Measurements from ENCODE around the gene USF1.
A peak's percentile ranks its signal among the peaks of the same experiment; 100 is the strongest.

Gene USF1

DNA sequence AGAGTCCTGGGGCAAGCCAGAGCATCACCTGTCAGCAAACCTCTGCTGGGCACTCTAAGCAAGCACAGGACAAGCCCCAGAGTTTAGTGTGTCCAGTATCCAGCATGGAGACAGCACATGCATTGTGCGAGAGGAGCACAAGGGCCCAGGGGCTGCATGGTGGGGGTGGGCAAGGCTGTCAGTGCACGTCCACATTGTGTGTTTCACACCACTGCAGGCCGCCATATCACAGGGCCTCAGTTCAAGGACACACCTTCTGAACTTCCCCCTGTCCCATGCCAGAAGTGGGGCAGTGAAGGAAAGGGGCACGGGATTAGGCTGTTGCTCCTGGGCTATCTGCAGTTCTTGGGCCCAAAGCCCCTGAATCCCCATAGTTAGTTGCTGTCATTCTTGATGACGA lies 6.2 kb downstream of the USF1 start:
- in situ Hi-C loops (cut with MboI; ENCODE audit: low sequenced_read_pairs, unreplicated experiment) = no loop called here
- TF ChIP-seq, protein P1, sequence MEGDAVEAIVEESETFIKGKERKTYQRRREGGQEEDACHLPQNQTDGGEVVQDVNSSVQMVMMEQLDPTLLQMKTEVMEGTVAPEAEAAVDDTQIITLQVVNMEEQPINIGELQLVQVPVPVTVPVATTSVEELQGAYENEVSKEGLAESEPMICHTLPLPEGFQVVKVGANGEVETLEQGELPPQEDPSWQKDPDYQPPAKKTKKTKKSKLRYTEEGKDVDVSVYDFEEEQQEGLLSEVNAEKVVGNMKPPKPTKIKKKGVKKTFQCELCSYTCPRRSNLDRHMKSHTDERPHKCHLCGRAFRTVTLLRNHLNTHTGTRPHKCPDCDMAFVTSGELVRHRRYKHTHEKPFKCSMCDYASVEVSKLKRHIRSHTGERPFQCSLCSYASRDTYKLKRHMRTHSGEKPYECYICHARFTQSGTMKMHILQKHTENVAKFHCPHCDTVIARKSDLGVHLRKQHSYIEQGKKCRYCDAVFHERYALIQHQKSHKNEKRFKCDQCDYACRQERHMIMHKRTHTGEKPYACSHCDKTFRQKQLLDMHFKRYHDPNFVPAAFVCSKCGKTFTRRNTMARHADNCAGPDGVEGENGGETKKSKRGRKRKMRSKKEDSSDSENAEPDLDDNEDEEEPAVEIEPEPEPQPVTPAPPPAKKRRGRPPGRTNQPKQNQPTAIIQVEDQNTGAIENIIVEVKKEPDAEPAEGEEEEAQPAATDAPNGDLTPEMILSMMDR (IDR thresholded peaks at IDR 0.05; ENCODE audit: borderline replicate concordance, control extremely low read depth, extremely low read depth, insufficient read depth, missing control alignments) = no peak
- no peak for DNase-seq (ENCODE audit: low spot score)

DNA sequence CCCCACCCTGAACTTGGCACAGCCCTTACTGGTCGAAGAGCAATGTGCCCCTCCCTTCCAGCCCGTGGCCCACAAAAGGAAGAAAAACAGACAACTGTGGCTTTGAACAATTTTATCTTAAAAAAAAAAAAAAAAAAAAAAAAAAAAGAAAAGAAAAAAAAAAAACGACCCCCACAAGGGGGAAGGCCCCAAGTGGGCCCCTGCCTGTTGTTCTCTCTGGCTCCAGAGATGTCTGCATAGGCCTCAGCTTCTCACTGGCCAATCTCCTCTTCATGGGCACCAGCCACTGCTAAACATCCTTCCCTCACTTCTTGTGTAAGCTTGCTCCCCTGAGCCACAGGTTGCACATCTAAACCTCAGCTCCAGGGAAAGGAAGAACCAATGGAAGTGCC lies 6.6 kb downstream of the USF1 start:
- in situ Hi-C loops (cut with MboI; ENCODE audit: low sequenced_read_pairs, unreplicated experiment) = no loop called here
- DNase-seq (ENCODE audit: low spot score) = no peak
- TF ChIP-seq, protein P1 (IDR thresholded peaks at IDR 0.05; ENCODE audit: borderline replicate concordance, control extremely low read depth, extremely low read depth, insufficient read depth, missing control alignments) = no peak

DNA sequence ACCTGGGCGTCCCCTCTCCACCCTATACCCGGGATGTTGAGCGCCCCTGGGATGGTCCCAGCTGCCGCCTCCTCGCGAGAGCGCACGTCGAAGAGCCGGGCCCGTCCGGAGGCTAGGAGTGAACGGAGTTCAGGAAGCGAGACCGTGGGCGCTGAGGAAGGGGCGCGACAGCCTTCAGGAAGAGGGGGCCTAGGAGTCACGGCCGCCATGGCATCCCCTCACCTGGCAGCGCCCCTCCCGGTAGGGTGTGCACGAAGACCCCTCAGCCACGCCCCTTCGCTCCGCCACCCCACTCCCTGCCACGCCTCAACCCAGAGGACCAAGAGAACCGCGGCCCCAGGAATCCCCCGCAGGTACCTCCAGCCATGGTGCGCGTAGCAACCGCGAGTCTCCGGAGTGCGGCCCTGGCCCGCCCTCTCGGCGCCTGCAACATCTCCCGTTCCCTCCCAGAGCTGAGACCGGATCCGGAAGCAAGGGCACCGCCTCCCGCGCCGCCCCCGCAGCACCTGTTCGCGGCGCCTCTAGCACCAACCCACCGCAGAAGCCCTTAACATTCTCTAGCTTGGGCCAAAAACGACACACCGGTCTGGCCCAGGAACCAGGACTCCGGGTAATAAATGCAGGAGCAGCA lies 7.1 kb downstream of the USF1 start, which contains the start of gene TSTD1:
Gene TSTD1, minus strand, starts transcription at position 442 of the 631 bp plus-strand sequence. Its CDS starts 75 bp downstream, at position 367.
- in situ Hi-C loops (cut with MboI; ENCODE audit: low sequenced_read_pairs, unreplicated experiment) = no loop called here
- DNase-seq (ENCODE audit: low spot score) = peak; percentile 94
- TF ChIP-seq, protein P1 (IDR thresholded peaks at IDR 0.05; ENCODE audit: borderline replicate concordance, control extremely low read depth, extremely low read depth, insufficient read depth, missing control alignments) = no peak

DNA sequence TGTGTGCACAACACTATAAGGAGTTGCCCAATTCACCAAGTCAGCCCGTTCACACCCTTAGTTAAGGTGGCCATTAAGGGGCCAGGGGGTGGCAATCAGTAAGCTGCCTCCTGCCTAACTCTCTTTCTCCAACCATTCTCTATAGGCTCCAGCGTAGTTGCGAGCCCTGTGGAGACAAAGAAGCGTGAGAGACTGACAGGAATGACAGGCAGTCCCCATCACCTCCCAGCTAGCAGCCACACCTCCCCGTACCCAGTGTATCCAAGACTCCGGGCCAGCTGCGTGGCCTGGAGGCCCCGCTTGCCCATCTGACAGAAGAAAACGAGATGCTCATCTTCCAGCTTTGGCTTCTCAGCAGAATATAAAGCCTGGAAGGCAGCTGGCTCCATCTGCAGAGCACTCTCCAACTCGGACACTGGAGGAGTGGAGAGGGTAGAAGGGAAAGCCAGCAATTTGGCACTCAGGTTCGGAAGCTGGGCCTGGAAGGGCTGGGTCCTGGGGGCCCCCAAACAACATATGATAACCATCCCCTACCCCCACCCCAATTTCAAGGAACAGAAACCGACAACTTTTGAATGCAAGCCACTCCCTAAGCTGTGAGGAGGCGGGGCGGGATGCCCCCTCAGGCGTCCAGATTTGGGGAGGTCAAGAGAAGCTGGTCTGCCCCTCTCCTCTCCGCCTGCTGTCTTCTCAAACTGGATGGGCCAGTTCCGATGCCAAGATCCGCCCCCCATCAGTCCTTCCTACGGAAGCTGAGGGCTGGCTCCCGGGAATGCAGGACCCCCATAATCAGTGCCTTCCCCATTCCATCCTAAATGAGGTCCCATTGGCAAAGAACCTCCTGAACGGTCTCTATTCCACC lies 7.9 kb downstream of the USF1 start:
- in situ Hi-C loops (cut with MboI; ENCODE audit: low sequenced_read_pairs, unreplicated experiment) = no loop called here
- TF ChIP-seq, protein P1 (IDR thresholded peaks at IDR 0.05; ENCODE audit: borderline replicate concordance, control extremely low read depth, extremely low read depth, insufficient read depth, missing control alignments) = no peak
- DNase-seq (ENCODE audit: low spot score) = no peak

DNA sequence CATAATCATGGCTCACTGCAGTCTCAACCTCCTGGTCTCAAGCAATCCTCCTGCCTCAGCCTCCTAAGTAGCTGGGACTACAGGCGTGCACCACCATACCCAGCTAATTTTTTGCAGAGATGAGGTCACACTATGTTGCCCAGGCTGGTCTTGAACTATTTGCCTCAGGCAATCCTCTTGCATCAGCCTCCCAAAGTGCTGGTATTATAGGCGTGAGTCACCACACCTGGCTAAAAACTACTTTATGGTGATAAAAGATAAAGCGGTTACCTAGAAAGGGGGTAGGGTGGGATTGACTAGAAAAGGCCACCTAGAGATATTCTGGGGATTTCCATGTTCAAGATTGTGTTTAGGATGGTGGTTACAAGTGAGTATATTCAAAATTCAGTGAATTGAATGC lies 12.0 kb downstream of the USF1 start:
- TF ChIP-seq, protein P1 (IDR thresholded peaks at IDR 0.05; ENCODE audit: borderline replicate concordance, control extremely low read depth, extremely low read depth, insufficient read depth, missing control alignments) = no peak
- in situ Hi-C loops (cut with MboI; ENCODE audit: low sequenced_read_pairs, unreplicated experiment) = no loop called here
- no peak for DNase-seq (ENCODE audit: low spot score)

DNA sequence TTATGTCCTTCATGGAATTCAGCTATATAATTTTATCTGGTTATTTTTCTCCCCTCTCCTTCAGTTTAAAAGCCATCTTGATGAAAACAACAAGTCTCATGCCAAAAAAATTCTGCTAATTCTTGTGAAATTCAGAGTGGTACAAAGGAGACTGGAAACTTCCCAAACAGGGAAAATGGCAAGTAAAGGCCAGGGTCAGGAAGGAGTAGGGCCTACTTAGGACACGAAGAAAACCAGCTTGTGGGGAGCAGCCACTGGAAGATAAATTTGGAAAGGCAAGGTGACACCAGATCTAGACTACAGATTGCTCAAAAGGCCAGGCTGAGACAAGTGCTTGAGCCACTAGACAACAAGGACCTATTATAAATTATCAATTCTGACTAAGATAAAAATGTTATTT lies 13.4 kb downstream of the USF1 start:
- in situ Hi-C loops (cut with MboI; ENCODE audit: low sequenced_read_pairs, unreplicated experiment) = no loop called here
- TF ChIP-seq, protein P1 (IDR thresholded peaks at IDR 0.05; ENCODE audit: borderline replicate concordance, control extremely low read depth, extremely low read depth, insufficient read depth, missing control alignments) = no peak
- no peak for DNase-seq (ENCODE audit: low spot score)
